SK-N-SH (cell line): Measurements from ENCODE around the gene SH3PXD2A. TPM values are rescaled to one million over a fixed set of nuclear protein-coding genes. Genes with fewer than 3 reads are reported as not detected.

ENCODE experiments used
- CTCF ChIA-PET: fragments of 300-600, 350-600 bp; formaldehyde crosslinking; extraction: SDS; loops from one replicate; lab custom pipeline; 2021; lab: Yijun Ruan, JAX
- POLR2A ChIA-PET: fragments of 350-600 bp; sonication (Branson Sonifier 250); formaldehyde crosslinking; extraction: SDS; loops from one replicate; lab custom pipeline; 2020; ENCODE audit warnings: antibody characterized with exemption, inconsistent platforms; lab: Yijun Ruan, JAX
- DNase-seq: peaks from one replicate; pipeline ENCODE4 v3.0.0; 2012
- H2AFZ ChIP-seq: fragments of 200-600 bp; sonication (generic); 2 replicates; pipeline ENCODE4 v1.8.1; 2016; ENCODE audit warnings: antibody characterized with exemption, mild to moderate bottlenecking, low read depth
- H3F3A ChIP-seq: fragments of 200-600 bp; sonication (generic); replicated peaks from 2 replicates; pipeline ENCODE3; 2016; ENCODE audit warnings: antibody characterized with exemption, mild to moderate bottlenecking; ENCODE audit not compliant: insufficient read depth
- H3K27ac ChIP-seq, 2 experiments: fragments of 200-500 bp in 1 of 2; fragments of 200-600 bp in 1 of 2; sonication (Bioruptor generic) in 1 of 2; sonication (generic), shearing (Covaris generic) in 1 of 2; 2 replicates each; pipeline versions ENCODE4 v1.5.1 to v1.6.1; 2014 to 2016; ENCODE audit warnings: low read depth in 2 of 2, inconsistent platforms in 1 of 2, low read length in 1 of 2, mild to moderate bottlenecking in 1 of 2, mixed read lengths in 1 of 2
- H3K27me3 ChIP-seq: fragments of 200-600 bp; sonication (generic), shearing (Covaris generic); 2 replicates; pipeline ENCODE4 v1.6.1; 2016; ENCODE audit warnings: mixed run types; ENCODE audit not compliant: insufficient read depth
- H3K36me3 ChIP-seq, 2 experiments: fragments of 200-500 bp in 1 of 2; fragments of 200-600 bp in 1 of 2; sonication (Bioruptor generic) in 1 of 2; sonication (generic) in 1 of 2; replicated peaks in 1 of 2; 2 replicates each; pipeline versions ENCODE3 to v1.5.1; 2014 to 2016; ENCODE audit warnings: low read length in 1 of 2, mild to moderate bottlenecking in 1 of 2; ENCODE audit not compliant: insufficient read depth in 2 of 2, control insufficient read depth in 1 of 2
- H3K4me1 ChIP-seq, 2 experiments: fragments of 200-500 bp in 1 of 2; fragments of 200-600 bp in 1 of 2; sonication (Bioruptor generic) in 1 of 2; sonication (generic), shearing (Covaris generic) in 1 of 2; 2 replicates each; pipeline versions ENCODE4 v1.5.1 to v1.6.1; 2014 to 2016; ENCODE audit warnings: low read depth in 1 of 2, low read length in 1 of 2, mixed run types in 1 of 2; ENCODE audit not compliant: insufficient read depth in 2 of 2, control insufficient read depth in 1 of 2
- H3K4me2 ChIP-seq: fragments of 200-600 bp; sonication (generic), shearing (Covaris generic); 2 replicates; pipeline ENCODE4 v1.6.1; 2017; ENCODE audit warnings: mixed run types
- H3K4me3 ChIP-seq, 2 experiments: fragments of 200-500 bp in 1 of 2; fragments of 200-600 bp in 1 of 2; sonication (Bioruptor generic) in 1 of 2; sonication (generic), shearing (Covaris generic) in 1 of 2; 2 replicates each; pipeline versions ENCODE4 v1.5.1 to v1.8.1; 2014 to 2016; ENCODE audit warnings: low read depth in 2 of 2, inconsistent platforms in 1 of 2, low read length in 1 of 2, mild to moderate bottlenecking in 1 of 2, mixed read lengths in 1 of 2, moderate library complexity in 1 of 2
- H3K79me2 ChIP-seq: fragments of 200-600 bp; sonication (generic); 2 replicates; pipeline ENCODE4 v1.8.1; 2017; ENCODE audit warnings: mild to moderate bottlenecking; ENCODE audit not compliant: insufficient read depth
- H3K9ac ChIP-seq: fragments of 200-600 bp; sonication (generic); 2 replicates; pipeline ENCODE4 v1.6.1; 2017; ENCODE audit warnings: mixed run types
- H3K9me2 ChIP-seq: fragments of 200-600 bp; sonication (generic); 2 replicates; pipeline ENCODE4 v1.6.1; 2017; ENCODE audit warnings: mixed run types
- H3K9me3 ChIP-seq: fragments of 200-600 bp; sonication (generic); 2 replicates; pipeline ENCODE4 v1.6.1; 2017; ENCODE audit warnings: mixed run types, mild to moderate bottlenecking, moderate library complexity
- H4K20me1 ChIP-seq: fragments of 200-600 bp; sonication (generic); 2 replicates; pipeline ENCODE4 v1.6.1; 2017; ENCODE audit warnings: mild to moderate bottlenecking, mixed run types; ENCODE audit not compliant: insufficient read depth
- CHD2 ChIP-seq: fragments of 150-350 bp; IDR thresholded peaks from 2 replicates; pipeline ENCODE4 v1.6.1; 2018; ENCODE audit warnings: low read length; ENCODE audit not compliant: partially characterized antibody
- ELF1 ChIP-seq: IDR thresholded peaks from 2 replicates; pipeline ENCODE4 v1.4.0; 2012
- FOXM1 ChIP-seq: IDR thresholded peaks from 2 replicates; pipeline ENCODE4 v1.4.0; 2012; ENCODE audit warnings: low read depth, mild to moderate bottlenecking
- GABPA ChIP-seq: IDR thresholded peaks from 2 replicates; pipeline ENCODE4 v1.4.0; 2012; ENCODE audit warnings: low read depth, mild to moderate bottlenecking
- IRF3 ChIP-seq: fragments of 150-350 bp; IDR thresholded peaks from 2 replicates; pipeline ENCODE4 v1.6.1; 2016; ENCODE audit warnings: mild to moderate bottlenecking, low read depth, low read length
- JUND ChIP-seq: IDR thresholded peaks from 2 replicates; pipeline ENCODE4 v1.4.0; 2012
- MXI1 ChIP-seq: IDR thresholded peaks from 2 replicates; pipeline ENCODE4 v1.6.1; 2012; ENCODE audit warnings: mild to moderate bottlenecking, low read depth, low read length, improper control_type of control experiment
- NFIC ChIP-seq: IDR thresholded peaks from 2 replicates; pipeline ENCODE4 v1.4.0; 2012; ENCODE audit warnings: borderline replicate concordance
- NRF1 ChIP-seq: IDR thresholded peaks from 2 replicates; pipeline ENCODE4 v1.6.1; 2012; ENCODE audit warnings: low read depth, mild to moderate bottlenecking, low read length
- PBX3 ChIP-seq: IDR thresholded peaks from 2 replicates; pipeline ENCODE4; 2012
- REST ChIP-seq: IDR thresholded peaks from 2 replicates; pipeline ENCODE4 v1.6.1; 2012; ENCODE audit warnings: mild to moderate bottlenecking, low read depth, low read length, moderate library complexity
- RFX5 ChIP-seq: IDR thresholded peaks from 2 replicates; pipeline ENCODE4 v1.6.1; 2012; ENCODE audit warnings: mild to moderate bottlenecking, improper control_type of control experiment, low read length
- RXRA ChIP-seq: IDR thresholded peaks from 2 replicates; pipeline ENCODE4 v1.4.0; 2012; ENCODE audit warnings: low read depth, mild to moderate bottlenecking, borderline replicate concordance
- SIN3A ChIP-seq: IDR thresholded peaks from 2 replicates; pipeline ENCODE4 v1.6.1; 2012; ENCODE audit warnings: low read depth, mild to moderate bottlenecking, low read length, moderate library complexity, borderline replicate concordance
- SMC3 ChIP-seq: IDR thresholded peaks from 2 replicates; pipeline ENCODE4 v1.6.1; 2012; ENCODE audit warnings: low read depth, low read length, improper control_type of control experiment
- TAF1 ChIP-seq: IDR thresholded peaks from 2 replicates; pipeline ENCODE4 v1.6.1; 2012; ENCODE audit warnings: low read depth, mild to moderate bottlenecking, low read length, moderate library complexity, borderline replicate concordance
- TEAD4 ChIP-seq: IDR thresholded peaks from 2 replicates; pipeline ENCODE4 v1.4.0; 2012; ENCODE audit warnings: mild to moderate bottlenecking, borderline replicate concordance; ENCODE audit not compliant: insufficient read depth
- USF1 ChIP-seq: IDR thresholded peaks from 2 replicates; pipeline ENCODE4 v1.4.0; 2012; ENCODE audit warnings: low read depth, borderline replicate concordance
- ZBTB33 ChIP-seq: IDR thresholded peaks from 2 replicates; pipeline ENCODE4 v1.4.0; 2012; ENCODE audit warnings: low read depth, borderline replicate concordance
- WGBS: methylation state at CpG from one replicate; pipeline ENCODE4 v1.1.6; 2017; ENCODE audit warnings: low lambda C conversion rate; 5-methylcytosine and 5-hydroxymethylcytosine counted together
- polyA plus RNA-seq, 3 experiments: library from polyadenylated mRNA; depleted of rRNA; stranded (reverse); fragments of >200 nt; gene quantifications; 2 replicates each; pipeline ENCODE4 v1.2.3, GENCODE V29; 2012

Gene SH3PXD2A
- polyA plus RNA-seq, 1 of the 3 experiments (the other 2 are of a cell fraction): 2.5 TPM

GRCh38 chr10:103740611-103741010, 114.8 kb downstream of the SH3PXD2A start:
- Histone ChIP-seq H3K4me3 (no peak overlapping the region), H3K9ac (no peak overlapping the region), H3K27me3 (no peaks in the 10 kb centered on the region), H3F3A (peaks cover 13% of the 10 kb centered on the region), H3K27ac (peak overlapping the region in 1 of 2 experiments; percentile 91; a peak in 2 of 4 replicates), H3K4me1 (peaks cover 28 to 53% of the 10 kb centered on the region in 2 experiments; a peak in 3 of 4 replicates), H3K36me3 (no peaks in the 10 kb centered on the region), H3K4me2 (no peak overlapping the region), H4K20me1 (no peaks in the 10 kb centered on the region), H3K9me3 (no peaks in the 10 kb centered on the region), H2AFZ (no peak overlapping the region), H3K9me2 (no peaks in the 10 kb centered on the region), H3K79me2 (no peaks in the 10 kb centered on the region)
- CTCF ChIA-PET: interaction anchor here (0.6 to 6.2 kb wide), 2 partner anchors 12 to 23 kb away, joined by 3 to 25 read pairs; no protein-coding TSS in a partner anchor
- no peak for TF ChIP-seq MXI1
- TF ChIP-seq JUND: no peak
- no peak for TF ChIP-seq RXRA
- TF ChIP-seq SIN3A: no peak
- no peak for TF ChIP-seq ZBTB33
- no peak for TF ChIP-seq SMC3
- no peak for TF ChIP-seq NRF1
- no peak for TF ChIP-seq TEAD4
- no peak for TF ChIP-seq PBX3
- no peak for TF ChIP-seq CHD2
- TF ChIP-seq IRF3: no peak
- no peak for TF ChIP-seq GABPA
- TF ChIP-seq TAF1: no peak
- TF ChIP-seq REST: no peak
- TF ChIP-seq FOXM1: no peak
- TF ChIP-seq RFX5: no peak
- no peak for TF ChIP-seq ELF1
- TF ChIP-seq NFIC: no peak
- no peak for TF ChIP-seq USF1
- WGBS: 95% methylated on average over 5 of the region's 5 CpGs
- no peak for DNase-seq
- POLR2A ChIA-PET: no interaction called here
